Esophagus mucosa (tissue), 1 donor: Measurements from ENCODE around the gene HRH2. TPM values are rescaled to one million over a fixed set of nuclear protein-coding genes. Genes with fewer than 3 reads are reported as not detected.

Experiments used
- ATAC-seq: fragments of 200-7000 bp; cut with Tn5 transposase; one replicate; pipeline ENCODE4 v1.9.1; 2020
- total RNA-seq: library from RNA; stranded (reverse); gene quantifications from one replicate; pipeline ENCODE4 v1.2.4, GENCODE V29; 2023
- donor health status: DM: yes; HTN: yes; CAD: no.

HRH2 gene
- total RNA-seq, 1 donor from 2014 or later: 0.76 TPM

DNA sequence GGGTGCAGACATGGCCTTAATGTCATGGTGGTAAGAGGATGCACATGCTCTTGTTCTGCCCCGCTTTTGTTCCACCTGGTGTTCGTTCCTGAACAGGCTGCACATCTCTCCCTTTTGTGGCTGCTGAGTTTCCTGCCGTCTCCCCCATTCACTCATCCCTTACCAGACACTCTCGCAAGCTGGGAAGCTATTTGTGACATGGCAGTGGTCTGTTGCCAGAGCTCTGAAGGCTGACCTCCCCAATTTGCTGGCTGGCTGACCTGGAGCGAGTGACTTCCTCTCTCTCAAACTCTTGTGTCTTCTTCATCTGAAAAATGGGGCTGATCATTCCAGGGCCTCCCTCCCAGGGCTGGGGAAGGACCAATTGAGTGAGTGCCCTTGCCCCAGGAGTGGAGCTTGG is 35.9 kb downstream of the HRH2 start:
- no peak for ATAC-seq

DNA sequence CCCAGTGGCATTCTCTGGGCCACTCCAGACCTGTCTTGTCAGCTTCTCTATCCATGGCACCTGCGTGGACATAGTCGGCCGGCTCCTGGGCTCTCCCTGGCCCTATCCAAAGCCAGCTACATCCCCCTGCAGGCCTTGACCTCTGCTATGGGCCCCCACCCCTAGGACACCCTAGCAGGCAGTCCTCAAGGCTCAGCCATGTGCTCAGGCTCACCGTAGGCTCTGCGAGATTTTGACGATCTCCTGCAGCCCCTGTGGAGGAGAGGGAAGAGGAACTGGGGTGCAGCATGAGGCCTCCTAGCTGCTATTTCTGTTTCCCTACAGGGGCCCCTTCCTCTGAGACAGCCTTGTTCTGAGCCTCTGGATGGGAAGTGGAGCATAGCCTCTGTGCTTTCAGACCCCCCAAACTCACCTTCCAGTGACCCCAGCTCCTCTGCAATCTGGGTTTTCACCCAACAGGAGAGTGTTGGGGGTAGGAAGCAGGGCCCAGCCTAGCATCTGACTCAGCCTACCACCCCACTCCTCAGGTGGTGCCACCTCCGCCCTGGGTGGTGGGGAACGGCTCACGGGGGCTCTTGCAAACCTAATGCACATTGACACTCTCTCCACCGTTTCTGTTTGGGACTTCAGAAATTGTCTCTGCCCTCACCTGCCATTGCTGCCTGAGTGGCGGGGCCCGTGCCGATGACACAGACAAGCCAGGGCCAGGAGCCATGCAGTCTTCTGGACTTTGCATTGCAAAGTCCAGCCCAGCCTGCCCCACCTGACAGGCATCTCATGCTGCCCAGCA is 36.7 kb downstream of the HRH2 start:
- ATAC-seq: no peak

DNA sequence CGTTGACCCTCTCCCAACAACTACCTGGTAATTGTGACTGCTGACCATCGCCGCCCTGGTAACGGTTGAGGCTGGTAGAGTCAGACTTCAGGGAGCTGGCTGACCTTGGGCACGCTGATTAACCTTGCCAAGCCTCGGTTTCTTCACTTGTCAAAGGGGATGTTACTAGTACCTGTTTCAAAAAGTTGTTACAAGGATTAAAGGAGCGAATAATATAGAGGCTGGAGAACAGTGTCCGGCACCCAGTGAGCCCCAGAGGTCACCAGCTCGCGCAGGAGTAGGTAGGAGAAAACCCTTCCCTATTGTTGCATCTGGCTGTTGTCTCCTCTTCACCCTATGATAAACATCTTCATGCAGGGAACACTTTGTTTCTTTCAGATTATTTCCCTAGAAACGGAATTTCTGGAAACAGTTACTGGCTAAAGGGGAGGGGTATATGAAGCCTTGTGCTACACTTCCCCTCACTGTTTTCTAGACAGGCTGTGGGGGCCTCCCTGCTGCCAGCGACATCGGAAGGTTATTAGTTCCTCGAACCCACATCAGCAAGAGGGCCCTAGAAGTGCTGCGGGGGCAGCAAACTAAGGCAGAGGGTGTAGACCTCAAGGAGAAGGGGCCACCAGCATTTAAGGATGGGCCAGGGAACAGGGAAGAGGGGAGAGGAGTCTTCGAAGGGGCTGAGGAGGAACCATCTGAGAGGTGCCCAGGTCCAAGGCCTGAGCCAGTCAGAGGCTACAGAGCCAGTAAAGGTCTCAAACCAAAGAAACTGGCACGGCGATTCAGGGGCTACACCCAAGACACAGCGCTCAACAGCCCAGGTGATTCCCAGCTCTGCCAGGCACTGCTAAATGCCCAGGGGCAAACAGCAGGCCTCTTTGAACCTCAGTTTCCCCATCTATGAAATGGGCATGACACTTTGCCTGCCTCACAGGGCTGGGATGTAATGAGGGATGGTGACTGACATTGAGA is 37.6 kb downstream of the HRH2 start:
- ATAC-seq: no peak

DNA sequence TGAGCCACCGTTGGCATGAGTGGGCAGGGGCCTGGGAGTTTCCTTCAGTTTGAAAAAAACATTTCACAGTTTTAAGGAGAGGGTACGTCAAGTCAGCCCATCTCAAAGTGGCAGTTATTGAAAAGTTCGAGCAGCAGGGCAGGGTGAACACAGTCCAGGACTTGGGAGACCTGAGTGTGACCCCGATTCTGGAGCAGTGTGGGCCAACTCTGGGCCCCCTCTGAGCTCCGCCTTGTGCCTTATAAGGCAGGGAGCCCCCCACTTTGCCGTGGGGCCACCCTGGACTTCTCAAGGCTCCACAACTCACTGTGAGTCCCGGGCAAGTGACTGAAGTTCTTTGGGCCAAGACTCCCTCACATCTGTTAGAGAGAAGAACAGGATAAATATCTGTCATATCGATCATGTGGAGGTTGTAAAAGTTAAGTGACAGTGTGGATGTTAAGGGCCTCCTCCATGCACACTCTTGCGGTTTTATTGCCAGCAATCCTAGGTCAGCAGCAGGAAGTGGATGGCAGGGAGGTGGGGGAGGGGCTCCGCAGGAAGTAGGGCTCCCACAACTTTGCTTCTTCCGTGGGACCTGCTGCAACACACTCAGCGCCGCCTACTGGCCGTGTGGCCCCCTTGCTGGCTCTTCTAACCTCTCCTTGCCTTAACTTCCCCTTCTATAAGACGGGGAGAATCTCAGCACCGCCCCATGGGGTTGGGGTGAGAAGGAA is 38.4 kb downstream of the HRH2 start:
- ATAC-seq: peak; percentile 22

DNA sequence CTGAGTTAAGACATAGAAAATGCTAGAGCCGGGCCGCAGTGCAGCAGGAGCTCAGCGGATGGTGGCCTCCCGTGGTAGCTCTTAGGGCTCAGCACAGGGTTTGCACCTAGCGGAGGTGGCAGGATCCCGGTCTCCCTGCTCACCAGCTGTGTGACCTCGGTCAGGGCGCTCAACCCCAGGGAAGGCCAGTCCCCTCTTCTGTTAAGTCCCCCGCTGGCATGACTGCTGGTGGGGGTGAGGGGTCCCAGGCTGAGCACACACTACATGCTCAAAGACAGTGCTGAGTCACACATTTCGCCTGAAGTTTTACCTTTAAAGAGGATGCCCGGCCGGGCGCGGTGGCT is 39.0 kb downstream of the HRH2 start:
- ATAC-seq: no peak

DNA sequence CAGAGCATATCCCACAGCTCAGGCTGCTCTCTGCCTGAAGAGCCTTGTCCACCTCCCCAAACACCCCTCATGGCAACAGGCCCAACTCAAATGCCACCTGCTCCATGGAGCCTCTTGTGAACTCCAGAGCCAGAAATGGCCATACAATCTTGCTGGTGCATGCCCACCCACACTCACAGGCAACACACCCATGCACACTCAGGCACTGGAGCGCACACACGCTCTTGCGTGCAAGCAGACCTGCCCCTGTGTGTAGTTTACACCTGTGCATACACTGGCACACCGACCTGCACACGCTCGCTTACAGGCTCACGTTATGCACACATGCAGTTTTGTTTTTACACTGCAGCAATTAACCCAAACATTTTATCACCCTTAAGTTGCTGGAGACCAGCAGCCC is 40.0 kb downstream of the HRH2 start:
- ATAC-seq: no peak

DNA sequence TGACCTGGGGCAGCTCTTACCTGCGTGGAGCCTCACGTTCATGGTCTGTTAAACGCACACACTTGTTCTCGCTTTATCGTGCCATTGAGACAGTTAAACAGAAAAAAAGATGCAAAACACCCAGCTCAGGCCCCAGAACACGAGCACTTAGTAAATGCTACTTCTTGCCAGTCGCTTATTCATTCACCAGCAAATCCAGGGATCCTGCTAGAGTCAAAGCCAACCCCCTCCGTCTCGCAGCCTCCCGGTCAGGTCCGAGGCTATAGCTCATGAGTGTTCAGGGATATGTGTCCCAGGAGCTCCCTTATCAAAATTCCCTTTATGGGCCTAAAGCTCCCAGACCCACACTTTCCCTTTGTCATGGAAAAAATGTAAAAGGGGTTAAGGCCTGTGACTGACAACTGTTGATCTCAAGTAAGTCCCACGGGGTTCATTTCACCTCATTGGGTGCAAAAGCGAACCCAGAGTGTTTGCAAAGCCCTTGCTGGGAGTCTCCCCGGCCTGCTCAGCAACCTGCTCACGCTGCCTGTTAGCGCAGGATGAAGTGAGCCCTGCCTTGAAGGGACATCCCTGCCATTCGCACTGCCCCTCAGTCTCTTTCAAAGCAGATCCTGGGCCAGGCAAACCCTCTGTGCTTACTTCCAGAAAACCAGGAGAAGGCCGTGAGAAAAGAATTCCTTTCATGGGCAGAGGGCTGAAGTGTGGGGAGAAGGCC is 40.7 kb downstream of the HRH2 start:
- ATAC-seq: no peak

DNA sequence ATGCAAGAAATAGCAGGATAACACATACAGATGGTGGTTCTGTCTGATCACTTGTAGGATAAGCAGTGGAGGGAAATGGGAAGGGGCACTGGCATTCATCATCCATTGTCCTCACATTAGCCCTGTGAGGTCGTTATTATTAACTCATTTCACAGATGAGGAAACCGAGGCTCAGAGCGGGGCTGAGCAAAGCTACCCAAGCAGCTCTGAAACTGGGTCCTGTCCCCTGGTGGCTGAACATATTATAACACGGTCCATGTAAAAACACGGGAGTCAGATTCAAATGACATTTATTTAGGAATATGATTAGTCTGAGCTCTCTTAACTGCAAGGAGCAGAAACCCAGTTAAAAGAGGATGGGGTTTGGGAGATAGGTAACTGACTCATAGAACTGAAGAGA is 43.1 kb downstream of the HRH2 start:
- ATAC-seq: no peak

DNA sequence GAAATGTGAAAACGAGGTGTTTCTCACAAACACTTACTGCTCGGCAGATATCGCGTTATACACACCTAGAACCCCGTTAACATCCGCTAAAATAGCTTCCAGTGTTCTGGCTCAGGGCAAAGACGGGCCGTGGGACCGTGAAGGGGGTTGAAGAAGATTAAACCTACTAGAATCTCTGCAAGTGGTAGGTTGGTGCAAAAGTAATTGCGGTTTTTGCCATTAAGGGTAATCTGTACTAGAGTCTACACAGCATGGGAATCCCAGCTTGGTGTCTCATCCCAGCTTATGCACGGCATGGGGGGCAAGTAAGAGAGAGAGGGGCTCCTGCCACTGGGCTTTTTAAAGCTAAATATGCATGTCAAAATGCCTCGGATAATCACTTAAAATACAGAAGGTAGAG is 43.9 kb downstream of the HRH2 start:
- ATAC-seq: no peak

DNA sequence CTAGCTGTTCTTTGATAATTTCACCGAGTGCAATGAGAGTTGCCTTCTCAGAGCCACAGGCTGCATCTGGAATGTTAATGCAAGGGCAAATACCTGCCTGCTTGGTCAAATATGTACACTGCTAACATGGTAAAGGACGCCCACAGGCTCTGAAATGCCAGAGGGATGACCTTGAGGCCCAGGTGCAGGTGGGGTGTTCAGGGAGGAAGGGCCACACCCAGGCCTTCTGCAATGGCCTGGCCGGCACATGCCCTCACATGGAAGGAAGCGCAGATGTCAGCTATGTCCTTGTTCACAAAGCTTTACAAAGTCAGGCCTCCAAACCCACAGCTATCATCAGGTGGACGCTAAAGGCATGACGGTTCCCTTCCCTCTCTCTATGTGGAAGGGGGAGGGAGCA is 48.6 kb downstream of the HRH2 start:
- ATAC-seq: no peak

DNA sequence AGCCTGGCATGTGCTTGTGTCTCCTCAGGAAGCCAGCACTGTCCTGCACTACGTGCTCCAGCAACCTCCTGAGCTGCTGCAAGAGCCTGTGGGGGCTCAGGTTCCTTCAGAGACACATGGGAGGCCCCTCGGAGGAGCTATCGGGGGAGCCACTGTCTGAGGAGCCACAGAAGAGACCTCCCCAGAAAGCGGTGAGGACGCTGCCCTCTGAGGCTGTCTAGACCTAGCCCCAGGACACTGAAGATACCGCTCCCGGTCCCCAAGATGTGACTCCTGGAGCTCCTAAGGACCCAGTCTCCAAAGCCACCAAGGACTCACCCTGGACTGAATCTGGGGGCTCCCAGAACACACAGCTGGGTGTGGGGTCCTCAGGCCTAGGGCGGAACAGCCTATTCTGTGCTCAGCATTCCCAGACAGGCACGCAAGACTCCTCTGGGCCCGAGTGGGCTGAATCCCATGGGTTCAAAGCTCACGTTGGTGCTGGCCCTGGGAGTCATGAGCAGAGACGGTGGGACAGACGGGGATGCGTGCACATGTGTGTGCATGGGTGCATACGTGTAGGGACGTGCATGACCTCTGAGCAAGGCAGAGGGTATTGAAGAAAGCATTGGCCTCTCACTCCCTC is 50.0 kb downstream of the HRH2 start:
- no peak for ATAC-seq

DNA sequence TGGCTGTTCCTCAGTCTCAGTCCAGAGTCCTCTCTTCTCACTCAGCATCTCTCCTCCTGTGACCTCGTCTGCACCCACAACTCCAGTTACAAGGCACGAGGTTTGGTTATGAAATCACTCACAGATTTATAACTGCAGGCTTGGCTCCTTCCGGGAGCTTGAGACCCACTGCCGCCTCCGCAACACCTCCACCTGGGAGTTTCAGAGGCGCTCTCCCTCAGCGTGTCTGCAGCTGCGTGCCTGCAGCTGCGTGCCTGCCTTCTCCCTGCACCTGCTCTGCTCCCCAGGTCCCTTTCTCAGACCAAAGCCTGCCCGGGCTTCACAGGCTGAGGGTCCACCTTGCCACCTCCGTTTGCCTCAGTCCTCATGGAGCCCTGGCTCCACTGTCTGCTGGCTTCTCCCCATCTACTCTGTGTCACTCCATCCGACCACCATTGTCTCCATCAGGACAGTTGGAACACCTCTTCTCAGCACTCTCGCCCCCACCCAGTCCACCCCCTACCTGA is 51.5 kb downstream of the HRH2 start:
- ATAC-seq: no peak

DNA sequence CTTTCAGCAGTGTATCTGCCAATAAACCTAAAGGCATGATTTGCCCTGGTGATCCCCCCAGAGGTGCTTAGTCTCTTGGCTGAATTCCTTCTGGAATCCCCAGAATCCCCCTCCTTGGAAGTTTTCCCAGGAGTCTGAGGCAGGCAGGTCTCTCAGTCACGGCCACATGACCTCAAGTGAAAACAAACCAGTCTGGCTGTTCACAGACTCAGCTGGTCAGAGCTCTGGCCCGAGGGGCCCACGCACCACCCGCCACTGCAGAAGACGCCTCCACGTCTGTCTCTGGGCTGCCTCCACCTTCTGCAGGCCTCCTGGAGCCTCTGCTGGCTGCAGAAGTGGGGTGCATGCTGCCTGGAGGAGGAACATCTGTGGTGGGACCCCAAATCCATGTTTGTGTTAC is 52.5 kb downstream of the HRH2 start:
- no peak for ATAC-seq

DNA sequence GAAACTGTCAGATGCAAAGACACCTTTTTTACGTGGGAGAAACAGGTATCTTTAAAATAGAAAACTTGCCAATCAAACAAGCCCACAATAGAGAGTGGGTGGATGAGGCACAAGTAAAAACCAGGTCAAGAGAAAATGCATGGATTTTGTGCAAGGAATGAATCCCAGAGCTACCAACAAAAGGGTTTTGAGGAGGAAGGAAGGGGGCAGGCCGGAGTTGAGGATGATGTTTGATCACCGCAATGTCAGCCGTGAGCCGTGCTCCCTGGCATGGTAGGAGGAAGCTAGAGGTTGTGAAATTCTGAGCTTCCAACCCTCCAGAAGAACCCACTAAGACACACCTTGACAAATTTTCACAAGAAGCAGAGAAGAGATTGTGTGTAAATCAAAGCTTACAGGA is 53.2 kb downstream of the HRH2 start:
- ATAC-seq: no peak

DNA sequence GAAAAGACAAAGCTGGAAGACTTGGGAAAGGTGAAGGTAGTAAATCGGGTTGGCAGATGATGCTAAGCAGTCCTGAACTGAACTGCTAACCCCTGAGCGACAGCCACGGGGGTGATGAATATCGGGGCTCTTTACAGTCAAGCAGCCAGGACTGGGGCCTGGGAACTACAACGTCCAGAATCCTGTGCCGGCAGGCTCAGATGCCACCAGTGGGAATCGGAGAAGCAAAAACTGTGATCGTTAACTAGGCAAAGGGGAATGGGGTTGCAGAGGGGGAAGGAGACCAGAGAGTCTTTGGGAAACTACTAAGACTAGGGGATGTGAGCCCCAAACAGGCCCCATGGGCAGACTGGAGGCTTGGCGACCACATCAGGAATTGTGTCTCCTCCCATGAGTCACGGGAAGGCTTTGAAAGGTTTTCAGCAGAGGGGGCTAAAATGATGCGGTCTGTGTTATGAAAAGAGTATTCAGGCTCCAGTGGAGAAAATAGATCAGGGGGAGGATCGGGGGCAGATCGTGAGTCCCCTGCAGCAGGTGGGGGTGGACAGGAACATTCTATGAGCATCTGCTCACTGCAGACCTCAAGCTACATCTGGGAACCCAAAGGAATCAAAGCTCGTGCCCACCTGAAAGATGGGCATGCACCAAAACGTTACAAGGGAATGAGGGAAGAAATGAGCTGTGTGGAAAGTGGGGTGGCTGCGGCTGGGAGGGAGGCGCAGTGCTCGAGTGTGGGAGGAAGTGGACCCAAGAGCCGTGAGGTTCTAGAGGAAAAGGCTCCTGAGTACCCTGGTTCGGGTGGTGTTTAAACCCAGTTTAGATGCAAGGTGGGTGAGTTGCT is 53.8 kb downstream of the HRH2 start:
- no peak for ATAC-seq

DNA sequence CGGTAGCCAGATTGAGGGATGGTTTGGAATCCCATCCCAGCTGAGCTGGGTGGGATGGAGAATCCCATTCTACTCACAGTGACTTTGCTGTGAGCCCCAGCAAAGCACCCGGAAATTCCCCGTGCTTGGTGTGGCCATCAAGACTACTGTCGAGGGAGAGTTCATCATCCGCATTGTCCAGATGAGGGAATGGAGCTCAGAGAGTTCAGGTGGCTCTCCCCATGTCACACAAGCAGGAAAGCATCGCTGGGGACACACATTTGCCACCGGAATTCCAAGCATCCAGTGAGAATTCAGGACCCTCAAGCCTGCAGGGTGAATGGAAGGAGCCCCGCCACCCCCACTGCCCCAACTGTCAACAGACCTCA is 54.4 kb downstream of the HRH2 start:
- ATAC-seq: no peak

DNA sequence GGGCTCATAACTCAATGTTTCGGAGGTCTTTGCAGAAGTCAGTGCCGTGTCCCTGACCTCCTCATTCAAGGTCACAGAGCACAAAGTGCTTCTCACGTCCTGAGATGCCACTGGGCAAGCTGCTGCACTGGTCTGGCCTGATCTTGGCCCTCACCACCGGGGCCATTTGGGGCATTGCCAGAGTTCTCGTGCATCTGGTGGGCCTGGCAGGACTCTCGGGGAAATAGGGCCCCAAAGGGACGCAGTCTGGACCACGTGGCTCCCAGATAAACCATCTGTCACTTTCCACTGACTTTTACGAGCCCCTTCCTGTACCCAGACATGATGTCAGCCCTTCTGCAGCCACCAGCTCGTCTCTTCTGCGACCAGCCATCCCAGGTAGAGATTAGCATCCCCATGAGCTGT is 54.8 kb downstream of the HRH2 start:
- no peak for ATAC-seq

DNA sequence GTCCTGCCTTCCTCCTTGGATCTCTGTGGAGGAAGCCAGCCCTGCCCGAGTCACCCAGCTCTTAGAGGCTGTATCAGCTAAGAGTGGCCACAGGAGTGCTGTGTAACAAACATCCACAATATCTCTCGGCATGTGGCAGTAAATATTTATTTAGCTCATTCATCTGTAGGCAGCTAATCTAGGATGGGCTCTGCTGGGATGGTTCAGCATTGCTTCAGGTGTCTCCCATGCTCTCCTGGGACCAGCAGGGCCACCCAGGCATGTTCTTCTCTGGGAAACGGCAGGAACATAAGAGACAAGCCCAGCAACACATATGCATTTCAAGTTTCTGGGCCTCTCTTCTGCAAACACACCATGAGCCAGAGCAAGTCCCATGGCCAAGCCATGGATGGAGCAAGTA is 56.1 kb downstream of the HRH2 start:
- ATAC-seq: no peak

DNA sequence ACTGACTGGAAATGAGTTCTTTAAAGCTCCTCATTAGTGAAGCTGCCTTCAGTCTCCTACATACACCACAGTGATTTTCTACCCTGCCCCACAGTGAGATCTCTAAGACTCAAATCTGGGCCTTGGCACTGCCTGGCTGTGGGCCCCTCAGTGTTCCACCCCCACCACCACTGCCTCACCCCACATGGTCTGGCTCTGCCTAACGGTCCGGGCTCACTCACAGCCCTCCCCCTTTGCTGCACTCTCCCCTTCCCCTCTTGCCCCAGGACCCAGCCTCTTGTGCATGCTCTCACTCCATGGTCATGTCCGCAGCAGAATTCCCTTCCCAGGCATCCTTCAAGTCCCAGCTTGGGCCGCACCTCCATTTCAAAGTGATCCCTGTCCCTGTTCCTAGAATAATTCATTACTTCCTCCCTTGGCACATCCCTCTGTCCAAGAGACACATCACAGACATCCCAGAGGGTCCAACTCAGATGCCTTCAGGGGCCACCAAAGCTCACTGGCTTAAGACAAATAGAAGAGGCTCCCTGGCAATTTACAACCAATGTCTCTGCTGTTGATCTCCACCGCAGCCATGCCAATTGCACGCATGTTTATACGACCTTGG is 56.7 kb downstream of the HRH2 start:
- ATAC-seq: no peak
